Left forelimb (tissue), 1 donor: ENCODE results near the gene PDE8A.
"Not testable (repeated sequence)": the region's sequence is repeated elsewhere in the genome, so short reads cannot be mapped to it uniquely, and the experiment has no call there.

Source experiments
- DNase-seq: peaks from one replicate; pipeline ENCODE4 v3.0.0-alpha.2; 2018; ENCODE audit warnings: low spot score

Gene PDE8A

DNA sequence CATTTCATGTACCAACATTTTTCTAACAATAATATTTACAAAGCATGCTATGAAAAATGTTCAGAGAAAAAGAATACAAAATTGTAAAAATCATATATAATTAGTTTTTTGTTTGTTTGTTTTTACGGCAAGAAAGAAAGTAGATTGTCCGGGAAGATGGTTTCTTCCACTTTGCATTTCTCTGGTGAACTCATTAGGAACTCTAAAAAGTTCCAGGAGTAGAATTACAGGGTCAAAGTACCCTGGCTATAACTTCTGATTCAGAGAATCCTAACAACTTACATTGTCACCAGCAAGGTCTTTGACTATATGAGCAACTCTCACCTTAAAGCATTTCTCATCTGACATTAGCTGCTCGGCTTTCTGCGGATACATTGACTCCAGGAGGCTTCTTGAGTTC lies 196.7 kb downstream of the PDE8A start:
- no peak for DNase-seq

DNA sequence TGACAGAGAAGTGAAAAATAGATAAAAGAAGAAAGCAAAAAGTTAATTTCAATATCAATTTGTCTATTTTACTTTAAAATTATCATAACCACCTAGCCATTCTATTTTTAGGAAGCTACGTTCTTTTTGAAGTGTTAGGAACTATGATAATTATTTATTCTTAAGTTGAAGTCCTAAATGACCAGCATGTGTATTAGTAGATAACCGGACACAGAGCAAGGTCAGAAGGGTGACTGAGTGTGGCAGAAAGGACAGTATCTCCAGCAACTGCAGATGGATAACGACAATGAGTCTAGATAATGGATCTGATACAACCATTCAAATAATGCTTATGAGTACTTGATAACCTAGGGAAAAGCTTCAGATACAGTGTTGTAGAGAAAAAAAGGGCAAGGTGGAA lies 198.0 kb downstream of the PDE8A start:
- no peak for DNase-seq

DNA sequence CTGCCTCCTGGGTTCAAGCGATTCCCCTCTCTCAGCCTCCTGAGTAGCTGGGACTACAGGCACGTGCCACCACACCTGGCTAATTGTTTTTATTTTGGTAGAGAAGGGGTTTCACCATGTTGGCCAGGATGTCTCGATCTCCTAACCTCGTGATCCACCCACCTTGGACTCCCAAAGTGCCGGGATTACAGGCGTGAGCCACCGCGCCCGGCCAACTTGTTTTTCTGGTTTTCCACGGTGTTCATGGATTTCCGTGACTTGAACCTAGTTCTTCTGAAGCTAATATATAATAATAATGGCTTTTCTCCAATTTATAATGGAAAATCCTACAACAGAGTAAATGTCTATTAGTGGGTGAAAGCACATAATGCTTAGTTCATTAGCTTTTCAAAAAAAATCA lies 203.7 kb downstream of the PDE8A start:
- DNase-seq: not testable (repeated sequence)

DNA sequence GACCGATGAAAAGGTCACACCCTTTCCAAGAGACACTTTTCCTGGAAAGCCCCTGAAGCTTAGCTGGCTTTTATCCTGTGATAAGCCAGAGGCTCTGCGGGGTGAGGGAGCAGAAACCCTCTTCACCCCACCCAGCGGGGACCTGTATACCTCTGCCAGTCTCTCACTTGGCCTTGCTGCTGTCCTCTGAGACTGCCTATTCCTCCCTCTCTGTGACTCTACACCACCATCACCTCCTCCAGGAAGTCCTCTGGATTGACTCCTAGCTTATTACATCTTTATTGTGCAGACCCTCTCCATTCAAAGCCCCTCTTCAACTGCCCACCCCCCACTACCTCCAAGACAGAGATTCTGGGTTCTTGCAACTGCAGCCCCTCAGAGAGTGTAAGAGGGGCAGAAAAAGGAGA lies 206.5 kb downstream of the PDE8A start:
- not testable (repeated sequence) for DNase-seq
